Measurements from ENCODE around the gene ORM1. TPM values are rescaled to one million over a fixed set of nuclear protein-coding genes. Genes with fewer than 3 reads are reported as not detected.

The ORM1 gene
- total RNA-seq, 1 donor from 2014 or later = not detected

Other genes with a start within 250 kb of the ORM1 start
- gene AMBP, start 244.8 kb upstream of the ORM1 start, total RNA-seq = 3.1 and 9.4 TPM in 2 replicates
- 12.3 and 40.1 TPM in 2 replicates for gene KIF12, start 223.8 kb upstream of the ORM1 start, total RNA-seq
- 4.3 and 48.4 TPM in 2 replicates for gene COL27A1, start 167.6 kb upstream of the ORM1 start, total RNA-seq
- gene ORM2, start 6.8 kb downstream of the ORM1 start, total RNA-seq = not detected in 2 replicates
- 7.8 and 22.0 TPM in 2 replicates for gene AKNA, start 64.9 kb downstream of the ORM1 start, total RNA-seq
- gene WHRN, start 182.4 kb downstream of the ORM1 start, total RNA-seq = 0.52 and 5.2 TPM in 2 replicates